NCI-H146 treated with DMSO at 0.1 percent for 48 hours (cell line): Measurements from ENCODE around the gene PBRM1.
"Not testable (repeated sequence)": the region's sequence is repeated elsewhere in the genome, so short reads cannot be mapped to it uniquely, and the experiment has no call there.

Experiments used
- DNase-seq: peaks from one replicate; lab custom pipeline; 2025; ENCODE audit not compliant: unreplicated experiment; lab: John Stamatoyannopoulos, UW

PBRM1 gene

DNA sequence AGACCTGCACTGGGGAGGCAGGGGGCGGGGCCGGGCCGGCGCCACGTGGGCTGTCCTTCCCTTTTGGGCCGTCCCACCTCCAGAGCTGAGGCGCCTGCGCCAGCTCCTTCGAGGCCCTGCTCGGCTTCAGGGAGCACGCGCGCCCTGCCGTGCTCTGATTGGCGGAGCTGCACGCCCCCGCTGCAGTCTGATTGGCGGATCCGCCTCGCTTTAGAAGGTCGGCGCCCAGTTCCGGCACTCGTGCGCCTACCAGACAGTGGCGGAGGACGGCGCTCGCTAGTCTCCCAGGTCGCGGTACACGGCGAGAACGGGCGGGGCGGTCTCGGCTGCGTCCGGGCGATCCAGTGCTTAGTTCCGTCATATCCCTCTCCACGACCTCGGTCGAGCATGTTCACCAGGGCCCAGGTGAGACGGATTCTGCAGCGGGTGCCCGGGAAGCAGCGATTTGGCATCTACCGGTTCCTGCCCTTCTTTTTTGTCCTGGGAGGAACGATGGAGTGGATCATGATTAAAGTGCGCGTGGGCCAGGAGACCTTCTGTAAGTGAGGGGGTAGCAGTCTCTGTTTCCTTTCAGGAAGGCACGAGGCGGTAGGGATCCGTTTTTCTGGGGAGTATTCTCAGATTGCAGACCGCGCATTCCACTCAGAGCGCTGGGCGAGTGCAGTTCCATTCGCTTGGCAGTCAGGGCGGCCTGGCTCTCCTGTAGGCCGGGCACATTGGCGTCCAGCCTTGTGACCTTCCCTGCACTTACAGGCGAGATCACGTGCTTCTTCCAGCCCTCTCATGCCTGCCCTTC, 149.1 kb downstream of the PBRM1 start, which contains the start of gene UQCC5:
UQCC5 (plus strand) TSS at position 237 of the 796 bp plus-strand sequence; CDS start at position 388, 151 bp downstream.
- peak; percentile 82 for DNase-seq

DNA sequence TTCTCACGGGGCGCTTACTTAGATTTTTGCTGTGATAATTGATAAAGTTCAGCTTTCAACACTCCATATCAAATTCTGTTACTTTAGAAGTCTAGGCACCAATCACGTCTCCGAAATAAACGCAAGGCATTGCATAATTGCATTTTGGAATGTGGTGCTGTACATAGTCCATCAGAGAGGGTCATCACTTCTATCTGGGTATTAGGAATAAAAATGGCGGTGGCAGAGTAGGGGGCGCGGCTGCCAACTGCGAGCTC, 149.7 kb downstream of the PBRM1 start:
- no peak for DNase-seq

DNA sequence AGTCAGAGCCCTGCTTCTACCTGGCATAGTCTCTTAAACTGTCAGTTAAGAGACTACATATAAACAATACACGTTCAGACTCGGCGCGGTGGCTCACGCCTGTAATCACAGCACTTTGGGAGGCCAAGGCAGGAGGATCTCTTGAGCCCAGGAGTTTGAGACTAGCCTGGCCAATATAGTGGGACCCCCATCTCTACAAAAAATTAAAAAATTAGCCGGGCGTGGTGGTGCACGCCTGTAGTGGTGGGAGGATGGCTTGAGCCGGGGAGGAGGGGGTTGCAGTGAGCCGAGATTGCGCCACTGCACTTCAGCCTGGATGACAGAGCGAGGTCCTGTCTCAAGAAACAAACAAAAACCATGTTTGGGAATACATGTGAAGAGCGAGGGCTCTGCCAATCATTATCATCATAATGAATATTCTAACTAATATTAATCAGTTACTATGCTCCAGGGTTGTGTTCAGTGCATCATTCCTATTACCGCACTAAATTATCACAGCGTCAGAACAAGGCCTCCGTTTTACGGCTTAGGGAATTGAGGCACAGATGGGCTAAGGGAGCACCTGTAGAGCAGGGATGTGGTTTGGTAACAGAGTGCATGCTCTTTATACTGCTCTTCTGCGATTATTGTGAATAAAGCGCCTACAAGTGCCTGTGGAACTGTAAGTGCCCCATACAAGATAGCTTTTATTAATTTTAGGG, 150.2 kb downstream of the PBRM1 start:
- no peak for DNase-seq

- DNase-seq = no peak
These were observed 151.2 kb downstream of the PBRM1 start for GRCh38 chr3:52534281-52535183.

- no peak for DNase-seq
These were observed 152.0 kb downstream of the PBRM1 start, which contains the start of gene NT5DC2 for GRCh38 chr3:52533623-52534280. NT5DC2 (minus strand) TSS chr3:52533857; CDS start chr3:52533737, 120 bp downstream.

- DNase-seq = no peak
These were observed 152.7 kb downstream of the PBRM1 start for GRCh38 chr3:52532838-52533622.

- DNase-seq = no peak
These were observed 153.2 kb downstream of the PBRM1 start for GRCh38 chr3:52532517-52532837.

GRCh38 chr3:52531860-52532516, 153.7 kb downstream of the PBRM1 start:
- DNase-seq = no peak

DNA sequence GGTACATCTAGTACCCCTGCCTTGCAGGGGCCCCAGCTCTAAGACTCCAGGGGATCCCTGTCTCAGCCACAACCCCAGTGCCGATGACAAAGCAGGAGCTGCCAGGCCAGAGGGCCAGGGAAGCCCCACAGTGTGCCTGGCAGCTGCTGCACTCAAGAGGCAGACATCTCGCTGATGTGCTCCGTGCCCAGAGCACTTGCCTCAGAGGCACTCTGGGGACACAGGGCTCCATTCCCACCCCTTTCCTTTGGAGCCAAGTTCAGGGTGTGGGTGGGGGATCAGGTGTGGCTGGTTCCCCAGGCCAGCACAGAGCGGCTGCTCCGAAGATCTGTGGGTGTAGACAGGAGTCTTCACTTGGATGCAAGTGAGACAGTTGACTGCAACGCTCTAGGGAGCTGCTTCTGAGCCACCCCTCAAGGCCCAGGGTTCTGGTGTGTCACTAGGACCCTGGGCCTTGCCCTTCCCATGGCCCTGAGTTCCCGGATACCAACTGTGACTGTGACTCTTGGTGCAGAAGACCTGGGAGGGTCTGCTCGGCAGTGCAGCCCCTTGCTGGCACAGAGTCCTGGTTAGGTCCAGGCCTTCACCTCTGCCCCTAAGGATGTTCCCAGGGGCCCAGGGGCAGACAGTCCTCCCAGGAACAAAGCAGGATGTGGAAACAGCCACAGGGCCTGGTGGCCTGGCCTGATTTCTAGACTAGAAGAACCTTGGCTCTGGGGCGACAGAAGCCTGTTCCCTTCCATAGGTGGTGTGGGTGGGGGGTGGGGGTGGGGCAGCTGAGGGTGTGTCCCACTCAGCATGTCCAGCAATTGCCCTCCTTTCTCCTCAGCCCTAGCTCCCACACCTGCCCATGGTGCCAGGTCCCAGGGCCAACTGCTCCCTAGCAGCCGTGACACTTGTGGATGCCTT, 154.5 kb downstream of the PBRM1 start:
- no peak for DNase-seq

DNA sequence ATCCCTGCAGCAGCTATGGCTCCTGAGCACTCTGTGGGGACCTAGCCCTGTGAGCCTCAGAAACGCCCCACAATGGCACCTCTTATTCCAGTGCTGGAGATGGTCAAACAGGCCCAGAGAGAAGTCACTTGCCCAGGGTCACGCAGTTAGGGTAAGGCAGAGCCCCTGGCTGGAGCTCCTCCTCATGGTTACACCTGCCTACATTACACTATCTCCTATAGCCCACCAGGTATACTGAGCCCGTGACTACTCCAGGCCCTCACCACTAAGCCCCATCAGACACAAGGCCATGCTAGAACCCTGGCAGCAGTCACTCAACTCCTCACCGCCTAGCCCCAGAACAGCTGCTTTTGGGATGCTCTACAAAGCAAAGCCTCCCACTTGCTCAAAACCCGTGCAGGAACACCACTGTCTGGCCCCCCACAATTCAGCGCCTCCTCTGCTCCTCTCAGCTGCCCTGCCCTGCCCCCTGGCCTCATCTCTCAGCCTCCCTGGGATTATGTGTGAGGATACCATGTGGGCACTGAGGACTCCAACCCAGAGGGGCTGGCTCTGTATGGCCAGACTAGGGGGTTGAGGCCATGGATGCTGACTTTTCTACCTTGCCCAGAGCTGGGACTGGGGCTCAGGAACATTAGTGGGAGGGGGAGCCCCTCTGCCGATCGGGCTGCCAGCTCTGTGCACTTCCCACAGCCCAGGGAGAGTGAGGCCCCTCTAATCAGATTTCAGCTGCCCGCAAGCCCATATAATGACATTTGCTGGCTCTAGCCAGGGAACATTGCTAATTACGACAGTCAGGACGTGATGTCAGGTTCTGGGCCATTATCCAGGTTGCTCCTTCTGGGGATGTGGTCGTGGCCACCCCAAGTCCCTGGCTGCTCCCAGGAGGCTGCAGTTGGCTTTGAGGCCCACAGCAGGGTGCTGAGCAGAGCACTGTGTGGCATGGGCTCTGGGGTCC, 156.1 kb downstream of the PBRM1 start:
- no peak for DNase-seq

GRCh38 chr3:52528586-52529375, 156.9 kb downstream of the PBRM1 start:
- DNase-seq = no peak

DNA sequence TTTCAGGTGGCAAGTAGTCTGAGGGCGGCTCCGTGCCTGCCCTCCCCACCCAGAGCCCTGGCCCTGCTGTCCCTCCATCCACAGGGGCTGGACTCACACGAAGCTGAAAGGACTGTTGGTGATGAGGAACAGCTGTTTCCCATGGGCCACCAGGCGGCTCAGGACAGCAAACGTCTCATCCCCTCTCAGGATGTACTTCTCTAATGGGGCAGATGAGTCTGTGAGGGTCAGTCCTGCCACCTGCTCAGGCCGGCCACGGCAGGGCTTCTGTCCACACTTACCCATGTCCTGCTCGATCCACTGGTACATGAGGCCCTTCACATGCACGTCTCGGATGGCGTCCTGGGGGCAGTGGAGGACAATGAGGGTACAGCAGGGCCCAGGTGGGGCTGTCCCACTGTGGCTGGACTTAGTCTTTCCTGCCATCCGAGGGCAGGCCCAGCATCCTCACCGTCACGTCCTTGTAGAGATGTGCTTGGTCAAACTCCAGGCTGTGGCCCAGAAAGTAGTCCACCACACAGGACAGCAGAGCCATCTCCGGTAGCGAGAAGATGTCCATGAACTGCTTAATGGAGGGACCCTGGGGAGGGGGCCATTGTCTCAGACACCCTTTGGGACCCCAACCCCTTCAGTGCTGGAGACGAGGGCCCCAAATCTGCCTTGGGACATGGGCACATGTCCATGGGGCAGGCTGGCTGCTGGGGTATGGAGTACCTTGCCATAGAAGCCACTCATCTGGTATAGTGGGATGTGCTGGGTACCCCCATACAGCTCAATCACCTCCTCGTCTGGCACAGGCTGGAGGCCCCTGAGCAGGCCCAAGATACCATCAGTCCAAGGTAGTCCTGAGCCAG, 157.8 kb downstream of the PBRM1 start:
- no peak for DNase-seq

DNA sequence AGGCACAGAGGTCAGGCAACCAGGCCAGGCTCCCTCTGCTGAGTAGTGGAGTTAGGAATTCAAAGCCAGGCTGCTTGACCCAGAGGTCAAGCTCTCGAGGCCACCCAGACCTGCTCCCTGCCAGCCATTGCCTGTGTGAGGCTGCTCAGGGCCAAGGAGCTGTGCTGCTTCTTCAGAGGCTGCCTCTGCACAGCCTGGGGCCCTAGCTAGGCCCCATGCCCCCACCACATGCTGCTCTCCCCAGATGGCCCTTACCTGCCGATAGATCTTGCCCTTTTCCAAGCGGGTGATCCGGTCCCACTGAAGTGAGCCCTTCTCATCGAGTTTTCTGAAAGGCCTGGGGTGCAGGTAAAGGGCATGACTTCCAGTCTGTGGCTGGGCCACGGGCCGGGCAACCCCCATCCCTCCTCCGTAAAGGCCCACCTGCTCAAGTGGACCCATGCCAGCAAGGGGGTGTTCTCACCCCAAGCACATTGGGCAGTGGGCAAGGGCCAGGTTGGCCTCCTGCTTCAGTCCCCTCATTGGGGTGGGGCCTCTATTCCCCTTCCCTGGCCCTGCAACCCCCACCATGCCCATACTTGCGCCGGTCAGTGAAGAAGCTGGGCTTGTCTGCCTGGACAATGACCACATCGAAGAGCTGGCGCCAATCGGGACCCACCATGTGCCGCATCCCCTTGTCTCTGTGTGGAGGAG, 158.5 kb downstream of the PBRM1 start:
- no peak for DNase-seq

- DNase-seq = not testable (repeated sequence)
These were observed 159.1 kb downstream of the PBRM1 start for GRCh38 chr3:52526671-52527038.
